GM18873 (cell line): ENCODE measurements around the gene XPNPEP1.
"Not testable (repeated sequence)": the region's sequence is repeated elsewhere in the genome, so short reads cannot be mapped to it uniquely, and the experiment has no call there.

Experiments
- ATAC-seq: cut with Tn5 transposase; IDR thresholded peaks from one replicate; pipeline ENCODE4 v1.9.1; 2021; ENCODE audit warnings: mild to moderate bottlenecking, moderate library complexity, moderate number of reproducible peaks; ENCODE audit not compliant: unreplicated experiment, low FRiP score

The XPNPEP1 gene

GRCh38 chr10:109926061-109926745, 2.9 kb upstream of the XPNPEP1 start:
- ATAC-seq: no peak

GRCh38 chr10:109924967-109925620, 1.8 kb upstream of the XPNPEP1 start:
- no peak for ATAC-seq

GRCh38 chr10:109924087-109924486, 776 bp upstream of the XPNPEP1 start:
- ATAC-seq: no peak

GRCh38 chr10:109922358-109922975, 844 bp downstream of the XPNPEP1 start:
- no peak for ATAC-seq

- no peak for ATAC-seq
Observed at GRCh38 chr10:109920016-109920415, 3.3 kb downstream of the XPNPEP1 start.

GRCh38 chr10:109919220-109919619, 4.1 kb downstream of the XPNPEP1 start:
- ATAC-seq: no peak

GRCh38 chr10:109918707-109919106, 4.6 kb downstream of the XPNPEP1 start:
- not testable (repeated sequence) for ATAC-seq

- no peak for ATAC-seq
Observed at GRCh38 chr10:109915566-109915965, 7.7 kb downstream of the XPNPEP1 start.

- no peak for ATAC-seq
Observed at GRCh38 chr10:109914966-109915365, 8.3 kb downstream of the XPNPEP1 start.

GRCh38 chr10:109913306-109913892, 9.9 kb downstream of the XPNPEP1 start:
- ATAC-seq: no peak

GRCh38 chr10:109912335-109913281, 10.7 kb downstream of the XPNPEP1 start:
- peak; percentile 94 for ATAC-seq

GRCh38 chr10:109911903-109912302, 11.4 kb downstream of the XPNPEP1 start:
- ATAC-seq: no peak

- no peak for ATAC-seq
Observed at GRCh38 chr10:109906316-109906715, 17.0 kb downstream of the XPNPEP1 start.

- no peak for ATAC-seq
Observed at GRCh38 chr10:109904397-109904796, 18.9 kb downstream of the XPNPEP1 start.

- ATAC-seq: peak; percentile 57
Observed at GRCh38 chr10:109902992-109903947, 20.0 kb downstream of the XPNPEP1 start.

GRCh38 chr10:109899356-109900331, 23.7 kb downstream of the XPNPEP1 start:
- no peak for ATAC-seq

GRCh38 chr10:109898666-109899355, 24.5 kb downstream of the XPNPEP1 start:
- ATAC-seq: no peak
